Heart left ventricle (tissue), 16 donors: Measurements from ENCODE around the gene BCR. TPM values are rescaled to one million over a fixed set of nuclear protein-coding genes. Genes with fewer than 3 reads are reported as not detected.

Experiments
- ATAC-seq, 4 donors: fragments of 200-7000 bp; cut with Tn5 transposase; one replicate each; pipeline ENCODE4 v1.9.1; 2020 to 2022; ENCODE audit warnings: moderate library complexity in 4 of 4, mild to moderate bottlenecking in 3 of 4, moderate number of reproducible peaks in 1 of 4
- DNase-seq, 5 donors: peaks; one replicate each; pipeline ENCODE4 v3.0.0-alpha.2; 2020
- H3K27ac ChIP-seq, 12 donors: fragments of 200-600 bp; sonication (generic) in 4 of 12; one replicate each; pipeline versions ENCODE4 v1.5.0 to v1.8.0; 2016 to 2022; ENCODE audit warnings: mild to moderate bottlenecking in 2 of 12
- H3K27me3 ChIP-seq, 9 donors: fragments of 200-600 bp; sonication (generic) in 2 of 9; one replicate each; pipeline versions ENCODE4 v1.5.1 to v1.8.0; 2016 to 2022; ENCODE audit warnings: mild to moderate bottlenecking in 3 of 9
- H3K36me3 ChIP-seq, 9 donors: fragments of 200-600 bp; sonication (generic) in 2 of 9; one replicate each; pipeline versions ENCODE4 v1.5.0 to v1.8.0; 2018 to 2022; ENCODE audit warnings: mild to moderate bottlenecking in 2 of 9
- H3K4me1 ChIP-seq, 12 donors: fragments of 200-600 bp; sonication (generic) in 4 of 12; one replicate each; pipeline versions ENCODE4 v1.5.0 to v1.8.0; 2016 to 2022; ENCODE audit warnings: mild to moderate bottlenecking in 3 of 12
- H3K4me3 ChIP-seq, 12 donors: fragments of 200-600 bp; sonication (generic) in 4 of 12; one replicate each; pipeline versions ENCODE4 v1.5.0 to v1.8.0; 2017 to 2022; ENCODE audit warnings: mild to moderate bottlenecking in 9 of 12, moderate library complexity in 4 of 12
- H3K9me3 ChIP-seq, 12 donors: fragments of 200-600 bp; sonication (generic) in 4 of 12; one replicate each; pipeline versions ENCODE4 v1.5.0 to v1.8.0; 2016 to 2022; ENCODE audit warnings: mild to moderate bottlenecking in 1 of 12
- CTCF ChIP-seq, 12 donors: fragments of 200-600 bp; sonication (generic) in 4 of 12; IDR thresholded peaks; one replicate each; pipeline versions ENCODE4 v1.5.0 to v1.8.0; 2018 to 2022; ENCODE audit warnings: antibody characterized with exemption in 12 of 12, mild to moderate bottlenecking in 5 of 12
- POLR2A ChIP-seq, 2 donors: fragments of 450-650 bp; IDR thresholded peaks; one replicate each; pipeline ENCODE4 v1.6.1; 2017; ENCODE audit warnings: antibody characterized with exemption in 2 of 2, mild to moderate bottlenecking in 2 of 2, moderate library complexity in 2 of 2
- WGBS, 4 donors: extraction: QIAGEN DNeasy Blood & Tissue Kit in 2 of 4; methylation state at CpG; one replicate each; pipeline versions ENCODE4 v1.1.5 to v1.1.7; 2013 to 2018; 5-methylcytosine and 5-hydroxymethylcytosine counted together
- intact Hi-C, 10 donors: fragments of 100-400 bp; cut with DNase I; formaldehyde crosslinking; loops; one replicate each; pipeline versions ENCODE4 v1.11.1 to v1.14.2; 2022
- polyA plus RNA-seq, 2 donors: library from polyadenylated mRNA; stranded (reverse); fragments of 200-250 nt; gene quantifications; one replicate each; pipeline ENCODE4 v1.2.3, GENCODE V29; 2013
- total RNA-seq, 9 donors: library from RNA; depleted of rRNA in 2 of 9; stranded (reverse); fragments of >200 nt in 2 of 9; fragmentation: NEBNext Ultra II Directional in 3 of 9; extraction: Animal tissue kit (Norgen Biotek cat#: 25700) in 3 of 9; gene quantifications; one replicate each; pipeline versions ENCODE4 v1.1.0 to v1.2.4, GENCODE V29; 2016 to 2023
- donor health status: ischemic (EF 13 %, LVEDD 7.1; RV severe dilation, severe dysfunction).
- donor health status: healthy with polysubstance abuse.
- donor health status: DM: no; HTN: yes; CAD: no.
- donor health status: DM: no; HTN: no; CAD: no.
- donor health status: ischemic (EF 25% LVEDD 6.9; RV normal size, moderate dysfunction).
- donor health status: ischemic (EF 25% LVEDD 5.7; RV mildly dilated, moderate dysfunction).
- donor health status: healthy.
- donor health status: DM: yes; HTN: yes; CAD: no.
- donor health status: ischemic (EF 35%, LVEDD 5.7; RV mildly dilated, moderate dysfunction).
- donor health status: nonischemic (EF 11% LVEDD 7.7; RV severe dilation, severe dysfunction).
- donor health status: DM: yes; HTN: yes; CAD: no.
- donor health status: PGD.
- donor health status: ischemic (EF 29% LVEDD 5.4; RV normal size, mild dysfunction).
- donor health status: nonischemic (EF 23%, LVEDD 6.1; RV moderate dilation, normal function).

Gene BCR
- total and polyA plus RNA-seq, 11 donors = 12.6 to 51.1 (median 28.7) TPM

GRCh38 chr22:23260645-23261581 is 80.6 kb downstream of the BCR start:
- 96 to 97% (median 97%) methylated on average over 16 to 21 of the region's 21 CpGs for WGBS, 4 donors
- Histone ChIP-seq H3K27me3 (no peaks in the 10 kb centered on the region), H3K27ac (no peak overlapping the region), H3K4me1 (peaks cover 5 to 33% (median 23%) of the 10 kb centered on the region in 12 donors), H3K4me3 (no peak overlapping the region), H3K9me3 (no peaks in the 10 kb centered on the region), H3K36me3 (peaks cover 0 to 43% (median 35%) of the 10 kb centered on the region in 9 donors)
- no peak for TF ChIP-seq CTCF (IDR thresholded peaks at IDR 0.05)
- TF ChIP-seq POLR2A (IDR thresholded peaks at IDR 0.05) = no peak
- intact Hi-C loops = loop anchor here in 1 of 10 donors (5.0 kb wide), 1 partner anchor 74 kb away; no protein-coding TSS in a partner anchor
- ATAC-seq (no peak), DNase-seq (no peak)

DNA sequence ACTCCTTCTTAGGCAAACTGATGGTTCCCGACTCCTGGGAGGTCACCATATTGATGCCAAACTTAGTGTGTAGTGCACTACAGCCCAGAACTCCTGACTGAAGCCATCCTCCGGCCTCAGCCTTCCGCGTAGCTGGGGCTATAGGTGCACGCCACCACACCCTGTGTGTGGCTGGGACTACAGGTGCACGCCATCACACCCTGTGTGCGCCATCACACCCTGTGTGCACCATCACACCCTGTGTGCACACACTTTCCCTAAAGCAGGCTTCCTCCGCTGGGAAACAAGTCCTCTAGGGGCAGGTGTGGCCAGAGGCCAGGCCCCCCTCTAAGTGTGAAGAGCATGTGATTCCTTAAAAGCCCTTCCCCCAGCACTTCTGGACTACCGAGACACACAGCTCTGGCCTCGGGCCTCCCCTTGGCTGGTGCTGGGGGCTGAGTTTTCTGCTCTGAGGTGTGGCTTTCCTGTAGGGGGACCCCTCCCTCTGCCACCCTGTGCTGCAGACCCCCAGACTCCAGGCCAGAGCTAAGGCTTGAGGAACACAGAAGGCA is 81.7 kb downstream of the BCR start:
- Histone ChIP-seq H3K4me1 (peaks cover 5 to 23% (median 13%) of the 10 kb centered on the region in 12 donors), H3K4me3 (no peak overlapping the region), H3K27ac (peak overlapping the region in 1 of 12 donors; percentile 9), H3K27me3 (no peaks in the 10 kb centered on the region), H3K9me3 (no peaks in the 10 kb centered on the region), H3K36me3 (peaks cover 0 to 45% (median 35%) of the 10 kb centered on the region in 9 donors)
- ATAC-seq (no peak), DNase-seq (no peak)
- intact Hi-C loops = loop anchor here in 1 of 10 donors (5.0 kb wide), 1 partner anchor 75 kb away; no protein-coding TSS in a partner anchor
- TF ChIP-seq POLR2A (IDR thresholded peaks at IDR 0.05) (no peak), CTCF (IDR thresholded peaks at IDR 0.05) (no peak)
- WGBS, 4 donors = 78 to 89% (median 87%) methylated on average over 10 of the region's 10 CpGs

GRCh38 chr22:23262518-23263332 is 82.4 kb downstream of the BCR start:
- no peaks in the 10 kb centered on the region for H3K9me3 ChIP-seq
- TF ChIP-seq POLR2A (IDR thresholded peaks at IDR 0.05) (no peak), CTCF (IDR thresholded peaks at IDR 0.05) (no peak)
- intact Hi-C loops = loop anchor here in 1 of 10 donors (5.0 kb wide), 1 partner anchor 75 kb away; no protein-coding TSS in a partner anchor
- ATAC-seq (no peak), DNase-seq (no peak)
- H3K27ac ChIP-seq = peak overlapping the region in 1 of 12 donors; percentile 19
- WGBS, 4 donors = 78 to 87% (median 84%) methylated on average over 58 to 60 of the region's 60 CpGs
- no peak overlapping the region for H3K4me3 ChIP-seq
- peaks cover 0 to 46% (median 35%) of the 10 kb centered on the region in 9 donors for H3K36me3 ChIP-seq
- no peaks in the 10 kb centered on the region for H3K27me3 ChIP-seq
- H3K4me1 ChIP-seq = peaks cover under 1 to 15% (median 6%) of the 10 kb centered on the region in 12 donors
